Liver (tissue), 3 donors: Measurements from ENCODE around the gene KCNJ5.

ENCODE experiments used
- ATF3 ChIP-seq: IDR thresholded peaks from 2 replicates; pipeline ENCODE4 v1.6.1; 2016; ENCODE audit warnings: antibody characterized with exemption
- CTCF ChIP-seq: fragments of 150-350 bp; IDR thresholded peaks from 2 replicates; pipeline ENCODE4 v1.5.1; 2017; ENCODE audit warnings: improper control_type of control experiment, low read depth, low read length; ENCODE audit not compliant: missing input control
- EGR1 ChIP-seq, 2 donors: IDR thresholded peaks; 2 replicates each; pipeline ENCODE4 v1.6.1; 2016 to 2018; ENCODE audit warnings: antibody characterized with exemption in 2 of 2, low read depth in 2 of 2
- FOXA1 ChIP-seq: IDR thresholded peaks from 2 replicates; pipeline ENCODE4 v1.6.1; 2016; ENCODE audit warnings: antibody characterized with exemption
- GABPA ChIP-seq, 2 donors: IDR thresholded peaks in 1 of 2; conservative IDR thresholded peaks in 1 of 2; 2 replicates each; pipeline ENCODE4 v1.6.1; 2016; ENCODE audit warnings: antibody characterized with exemption in 2 of 2, mild to moderate bottlenecking in 1 of 2, moderate library complexity in 1 of 2
- MAX ChIP-seq: IDR thresholded peaks from 2 replicates; pipeline ENCODE4 v1.6.1; 2016; ENCODE audit warnings: antibody characterized with exemption
- RAD21 ChIP-seq, 2 donors: IDR thresholded peaks; 2 replicates each; pipeline ENCODE4 v1.6.1; 2016; ENCODE audit warnings: antibody characterized with exemption in 2 of 2, mild to moderate bottlenecking in 2 of 2
- RXRA ChIP-seq, 2 donors: IDR thresholded peaks; 2 replicates each; pipeline ENCODE4 v1.6.1; 2017 to 2018; ENCODE audit warnings: antibody characterized with exemption in 2 of 2, mild to moderate bottlenecking in 1 of 2
- SP1 ChIP-seq: IDR thresholded peaks from 2 replicates; pipeline ENCODE4 v1.6.1; 2018; ENCODE audit warnings: antibody characterized with exemption, mild to moderate bottlenecking
- TAF1 ChIP-seq: conservative IDR thresholded peaks from 2 replicates; pipeline ENCODE4 v1.6.1; 2016; ENCODE audit warnings: antibody characterized with exemption, mild to moderate bottlenecking
- YY1 ChIP-seq: IDR thresholded peaks from 2 replicates; pipeline ENCODE4 v1.6.1; 2016; ENCODE audit warnings: antibody characterized with exemption, mild to moderate bottlenecking
- donor health status: healthy.
- donor health status: healthy.

- TF ChIP-seq CTCF (no peak), MAX (no peak), GABPA (IDR thresholded peaks at IDR 0.05 in 1 of 2, conservative IDR thresholded peaks at IDR 0.05 in 1 of 2) (no peak), EGR1 (IDR thresholded peaks at IDR 0.05; ENCODE audit: low read depth in 2 of 2) (no peak), SP1 (no peak), TAF1 (no peak), RXRA (IDR thresholded peaks at IDR 0.05) (no peak), FOXA1 (no peak), RAD21 (IDR thresholded peaks at IDR 0.05) (no peak), YY1 (no peak), ATF3 (no peak)
Observed at GRCh38 chr11:128868841-128869671, 22.1 kb upstream of the KCNJ5 start.
